ENCODE data around the gene SPATA9. TPM values are rescaled to one million over a fixed set of nuclear protein-coding genes. Genes with fewer than 3 reads are reported as not detected.

SPATA9 gene
- polyA plus RNA-seq, 1 experiment: 0.53 TPM

DNA sequence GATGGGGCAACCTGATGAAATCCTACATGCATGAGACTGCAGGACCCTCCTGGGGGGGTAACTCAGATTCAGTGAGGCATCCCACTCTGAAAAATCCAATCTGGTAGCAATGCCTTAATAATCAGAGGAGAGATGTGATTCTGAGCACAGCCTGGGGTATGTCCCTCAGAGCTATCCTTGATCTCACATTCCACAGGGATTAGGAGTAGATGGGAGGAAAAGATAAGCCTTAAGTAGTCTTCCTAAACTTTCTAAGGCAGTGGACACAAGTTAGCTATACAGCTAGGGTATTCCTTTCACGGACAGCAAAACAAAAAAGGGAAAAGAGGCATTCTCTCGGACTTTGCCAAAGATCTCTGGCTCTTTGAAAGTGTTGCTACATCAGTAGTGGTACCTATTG lies 3.9 kb upstream of the SPATA9 start:
- no peaks in the 10 kb centered on the region for H3K36me3 ChIP-seq (ENCODE audit: control insufficient read depth, insufficient read depth, low read length)
- POLR2A ChIA-PET: no interaction called here
- no peaks in the 10 kb centered on the region for H3K27me3 ChIP-seq (ENCODE audit: control insufficient read depth, insufficient read depth, low read length)
- no peak overlapping the region for H3K4me3 ChIP-seq (ENCODE audit: low read depth, low read length)
- peak; percentile 7 for DNase-seq (ENCODE audit: low read depth)
- CTCF ChIA-PET: no interaction called here
- TF ChIP-seq, protein P1, sequence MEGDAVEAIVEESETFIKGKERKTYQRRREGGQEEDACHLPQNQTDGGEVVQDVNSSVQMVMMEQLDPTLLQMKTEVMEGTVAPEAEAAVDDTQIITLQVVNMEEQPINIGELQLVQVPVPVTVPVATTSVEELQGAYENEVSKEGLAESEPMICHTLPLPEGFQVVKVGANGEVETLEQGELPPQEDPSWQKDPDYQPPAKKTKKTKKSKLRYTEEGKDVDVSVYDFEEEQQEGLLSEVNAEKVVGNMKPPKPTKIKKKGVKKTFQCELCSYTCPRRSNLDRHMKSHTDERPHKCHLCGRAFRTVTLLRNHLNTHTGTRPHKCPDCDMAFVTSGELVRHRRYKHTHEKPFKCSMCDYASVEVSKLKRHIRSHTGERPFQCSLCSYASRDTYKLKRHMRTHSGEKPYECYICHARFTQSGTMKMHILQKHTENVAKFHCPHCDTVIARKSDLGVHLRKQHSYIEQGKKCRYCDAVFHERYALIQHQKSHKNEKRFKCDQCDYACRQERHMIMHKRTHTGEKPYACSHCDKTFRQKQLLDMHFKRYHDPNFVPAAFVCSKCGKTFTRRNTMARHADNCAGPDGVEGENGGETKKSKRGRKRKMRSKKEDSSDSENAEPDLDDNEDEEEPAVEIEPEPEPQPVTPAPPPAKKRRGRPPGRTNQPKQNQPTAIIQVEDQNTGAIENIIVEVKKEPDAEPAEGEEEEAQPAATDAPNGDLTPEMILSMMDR (IDR thresholded peaks at IDR 0.05; ENCODE audit: insufficient read depth, low read depth, low read length): no peak

DNA sequence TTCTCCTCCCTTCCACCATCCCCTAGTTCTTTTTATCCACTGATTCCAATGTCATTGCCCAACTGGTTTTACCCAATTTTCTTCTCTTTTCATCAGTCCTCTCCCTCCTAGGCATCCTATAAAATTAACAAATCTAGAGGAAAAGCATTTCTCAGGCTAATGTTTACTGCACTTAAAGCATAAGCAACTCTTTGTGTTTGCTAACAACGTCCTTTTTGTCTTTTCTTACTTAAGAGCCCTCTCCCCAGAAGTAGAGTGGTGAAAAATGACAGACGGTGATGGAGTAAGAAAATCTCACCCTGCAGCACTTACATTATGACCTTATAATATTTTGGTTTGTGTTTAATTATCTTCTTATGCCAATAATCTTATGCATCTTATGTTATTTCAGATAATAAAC lies 1.6 kb upstream of the SPATA9 start:
- DNase-seq (ENCODE audit: low read depth): no peak
- H3K4me3 ChIP-seq (ENCODE audit: low read depth, low read length): no peak overlapping the region
- CTCF ChIA-PET: no interaction called here
- no peaks in the 10 kb centered on the region for H3K36me3 ChIP-seq (ENCODE audit: control insufficient read depth, insufficient read depth, low read length)
- TF ChIP-seq, protein P1 (IDR thresholded peaks at IDR 0.05; ENCODE audit: insufficient read depth, low read depth, low read length): no peak
- POLR2A ChIA-PET: no interaction called here
- no peaks in the 10 kb centered on the region for H3K27me3 ChIP-seq (ENCODE audit: control insufficient read depth, insufficient read depth, low read length)

DNA sequence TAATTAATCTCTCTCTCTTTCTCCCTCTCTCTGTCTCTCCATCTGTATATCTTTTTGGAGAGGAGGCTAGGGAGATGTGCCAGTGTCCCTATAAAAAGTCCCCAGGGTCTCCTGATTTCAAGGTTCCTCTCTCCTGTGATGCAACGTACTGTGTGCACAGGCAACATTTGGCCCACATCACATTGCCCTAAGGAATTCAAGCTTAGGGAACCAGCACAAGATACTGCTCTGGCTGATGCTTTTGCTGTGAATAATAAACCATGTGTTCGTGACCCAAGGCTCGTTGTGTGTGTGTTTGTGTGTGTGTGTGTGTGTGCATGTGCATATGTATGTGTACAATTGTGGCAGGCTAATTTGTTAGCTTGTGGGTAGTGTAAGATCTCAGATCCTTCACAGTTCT lies 9.7 kb downstream of the SPATA9 start:
- POLR2A ChIA-PET: no interaction called here

DNA sequence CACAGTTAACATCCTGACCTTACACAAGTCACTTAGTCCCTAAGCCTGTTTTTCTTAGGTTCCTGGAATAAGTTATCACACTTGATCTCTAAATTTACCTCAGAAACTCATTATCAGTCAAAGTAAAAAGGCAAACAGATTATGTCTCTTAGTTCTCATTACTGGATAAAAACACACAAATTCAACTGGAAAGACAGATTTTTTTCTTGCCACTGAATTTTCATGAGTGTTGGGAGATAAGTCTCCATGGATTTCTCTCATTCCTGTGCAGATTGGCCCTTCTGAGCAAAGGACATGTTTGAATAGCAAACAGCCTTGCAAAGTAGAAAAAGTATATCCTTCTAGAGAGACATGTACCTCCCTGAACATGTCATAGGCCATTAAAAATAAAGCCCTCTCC lies 10.2 kb downstream of the SPATA9 start:
- CTCF ChIA-PET: interaction anchor here (2.5 kb wide), 1 partner anchor 8 kb away, joined by 9 read pairs; no protein-coding TSS in a partner anchor
- H3K27me3 ChIP-seq (ENCODE audit: control insufficient read depth, insufficient read depth, low read length): no peaks in the 10 kb centered on the region

More for the DNA sequence above, 9.7 kb downstream of the SPATA9 start:
- Histone ChIP-seq H3K4me3 (ENCODE audit: low read depth, low read length) (no peak overlapping the region), H3K27me3 (ENCODE audit: control insufficient read depth, insufficient read depth, low read length) (no peaks in the 10 kb centered on the region), H3K36me3 (ENCODE audit: control insufficient read depth, insufficient read depth, low read length) (no peaks in the 10 kb centered on the region)
- TF ChIP-seq, protein P1 (IDR thresholded peaks at IDR 0.05; ENCODE audit: insufficient read depth, low read depth, low read length): no peak
- CTCF ChIA-PET: interaction anchor here (2.5 kb wide), 1 partner anchor 9 kb away, joined by 9 read pairs; no protein-coding TSS in a partner anchor
- DNase-seq (ENCODE audit: low read depth): peak; percentile 14

DNA sequence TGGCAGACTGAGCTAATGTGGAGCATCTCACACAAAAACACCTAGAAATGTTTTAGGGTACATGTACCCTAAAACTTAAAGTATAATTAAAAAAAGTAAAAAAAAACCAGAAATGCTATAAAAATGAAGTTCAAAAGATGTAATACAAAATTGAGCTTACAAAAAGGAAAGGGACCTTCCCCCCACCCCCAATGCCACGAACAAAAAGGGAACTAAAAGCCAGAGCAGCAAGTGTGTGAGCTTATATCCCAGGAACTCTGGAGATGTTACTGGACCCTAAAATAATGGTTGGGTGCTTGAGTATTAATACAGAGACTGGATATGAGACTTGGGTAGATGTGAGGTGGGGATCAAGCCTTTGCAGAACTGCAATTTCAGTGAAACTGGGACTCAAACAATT lies 11.0 kb downstream of the SPATA9 start:
- CTCF ChIA-PET: no interaction called here
- no peak for DNase-seq (ENCODE audit: low read depth)
- no peaks in the 10 kb centered on the region for H3K27me3 ChIP-seq (ENCODE audit: control insufficient read depth, insufficient read depth, low read length)
- no peak overlapping the region for H3K4me3 ChIP-seq (ENCODE audit: low read depth, low read length)
- no peaks in the 10 kb centered on the region for H3K36me3 ChIP-seq (ENCODE audit: control insufficient read depth, insufficient read depth, low read length)
- TF ChIP-seq, protein P1 (IDR thresholded peaks at IDR 0.05; ENCODE audit: insufficient read depth, low read depth, low read length): no peak
- POLR2A ChIA-PET: interaction anchor here (0.5 kb wide), 1 partner anchor 177 kb away, joined by 3 read pairs; no protein-coding TSS in a partner anchor

More for the DNA sequence above, 10.2 kb downstream of the SPATA9 start:
- DNase-seq (ENCODE audit: low read depth): no peak
- POLR2A ChIA-PET: no interaction called here
- Histone ChIP-seq H3K36me3 (ENCODE audit: control insufficient read depth, insufficient read depth, low read length) (no peaks in the 10 kb centered on the region), H3K4me3 (ENCODE audit: low read depth, low read length) (no peak overlapping the region)
- TF ChIP-seq, protein P1 (IDR thresholded peaks at IDR 0.05; ENCODE audit: insufficient read depth, low read depth, low read length): no peak

Measured in BJ (cell line).